ENCODE measurements around the gene SPOP. TPM values are rescaled to one million over a fixed set of nuclear protein-coding genes. Genes with fewer than 3 reads are reported as not detected.

SPOP gene
- total RNA-seq, 8 experiments from 2014 or later: 39.4 to 61.7 (median 45.4) TPM

GRCh38 chr17:49567871-49568694 lies 109.8 kb downstream of the SPOP start:
- peak; percentile 65 to 79 (median 72) for ATAC-seq (replicated peaks in 6 of 8)
- in situ Hi-C loops (cut with MboI; ENCODE audit: low pct_unique_long_range_greater_than_20kb in 2 of 9, low sequenced_read_pairs in 9 of 9, unreplicated experiment in 9 of 9): loop anchor here in 8 of 9 experiments (10.0 to 25.0 kb wide), 7 partner anchors 127 to 444 kb away; partner anchors contain the start of genes DLX3 (in 4 of the 8), PHB1 (in 3 of the 8) and TAC4 (in 1 of the 8)
- WGBS, 10 experiments: 4 to 100% (median 43%) methylated on average over 1 to 16 of the region's 42 CpGs; no CpG with 5 or more reads in 3 of the 10 experiments
- H3K4me1 ChIP-seq (replicated peaks in 1 of 2): no peaks in the 10 kb centered on the region
- peak overlapping the region in 1 of 5 donors; percentile 14 for H3K4me3 ChIP-seq
- H3K27ac ChIP-seq: no peak overlapping the region

GRCh38 chr17:49567104-49567521 lies 110.8 kb downstream of the SPOP start:
- in situ Hi-C loops (cut with MboI; ENCODE audit: low pct_unique_long_range_greater_than_20kb in 2 of 9, low sequenced_read_pairs in 9 of 9, unreplicated experiment in 9 of 9): loop anchor here in 8 of 9 experiments (10.0 to 25.0 kb wide), 7 partner anchors 128 to 445 kb away; partner anchors contain the start of genes DLX3 (in 4 of the 8), PHB1 (in 3 of the 8) and TAC4 (in 1 of the 8)
- H3K27ac ChIP-seq: no peak overlapping the region
- H3K4me1 ChIP-seq (replicated peaks in 1 of 2): no peaks in the 10 kb centered on the region
- 43 to 70% (median 56%) methylated on average over 2 to 7 of the region's 9 CpGs; no CpG with 5 or more reads in 6 of the 10 experiments for WGBS, 10 experiments
- H3K4me3 ChIP-seq: no peak overlapping the region
- no peak for ATAC-seq (replicated peaks in 6 of 8)

GRCh38 chr17:49566668-49567071 lies 111.2 kb downstream of the SPOP start:
- Histone ChIP-seq H3K27ac (no peak overlapping the region), H3K4me3 (no peak overlapping the region), H3K4me1 (replicated peaks in 1 of 2) (no peaks in the 10 kb centered on the region)
- ATAC-seq (replicated peaks in 6 of 8): no peak
- in situ Hi-C loops (cut with MboI; ENCODE audit: low pct_unique_long_range_greater_than_20kb in 2 of 9, low sequenced_read_pairs in 9 of 9, unreplicated experiment in 9 of 9): loop anchor here in 8 of 9 experiments (10.0 to 25.0 kb wide), 7 partner anchors 128 to 446 kb away; partner anchors contain the start of genes DLX3 (in 4 of the 8), PHB1 (in 3 of the 8) and TAC4 (in 1 of the 8)
- 0 to 100% (median 66%) methylated on average over 1 to 5 of the region's 5 CpGs; no CpG with 5 or more reads in 2 of the 10 experiments for WGBS, 10 experiments

GRCh38 chr17:49565948-49566491 lies 111.9 kb downstream of the SPOP start:
- H3K4me1 ChIP-seq (replicated peaks in 1 of 2): no peaks in the 10 kb centered on the region
- H3K27ac ChIP-seq: no peak overlapping the region
- in situ Hi-C loops (cut with MboI; ENCODE audit: low pct_unique_long_range_greater_than_20kb in 2 of 9, low sequenced_read_pairs in 9 of 9, unreplicated experiment in 9 of 9): loop anchor here in 8 of 9 experiments (10.0 to 25.0 kb wide), 7 partner anchors 129 to 446 kb away; partner anchors contain the start of genes DLX3 (in 4 of the 8), PHB1 (in 3 of the 8) and TAC4 (in 1 of the 8)
- WGBS, 10 experiments: 0 to 65% (median 44%) methylated on average over 3 to 11 of the region's 14 CpGs
- no peak overlapping the region for H3K4me3 ChIP-seq
- ATAC-seq (replicated peaks in 6 of 8): no peak

GRCh38 chr17:49564638-49565037 lies 113.3 kb downstream of the SPOP start:
- H3K27ac ChIP-seq: no peak overlapping the region
- ATAC-seq (replicated peaks in 6 of 8): no peak
- H3K4me3 ChIP-seq: no peak overlapping the region
- no peaks in the 10 kb centered on the region for H3K4me1 ChIP-seq (replicated peaks in 1 of 2)
- 50 to 100% (median 79%) methylated on average over 1 to 4 of the region's 4 CpGs; no CpG with 5 or more reads in 1 of the 10 experiments for WGBS, 10 experiments
- in situ Hi-C loops (cut with MboI; ENCODE audit: low pct_unique_long_range_greater_than_20kb in 2 of 9, low sequenced_read_pairs in 9 of 9, unreplicated experiment in 9 of 9): loop anchor here in 8 of 9 experiments (10.0 to 25.0 kb wide), 7 partner anchors 127 to 448 kb away; partner anchors contain the start of genes DLX3 (in 4 of the 8), PHB1 (in 3 of the 8) and TAC4 (in 1 of the 8)

GRCh38 chr17:49557312-49558024 lies 120.4 kb downstream of the SPOP start:
- H3K4me1 ChIP-seq (replicated peaks in 1 of 2): peaks cover 3% of the 10 kb centered on the region in 2 donors
- peak in 2 of 8 experiments; percentile 26 to 62 for ATAC-seq (replicated peaks in 6 of 8)
- H3K4me3 ChIP-seq: no peak overlapping the region
- H3K27ac ChIP-seq: no peak overlapping the region
- in situ Hi-C loops (cut with MboI; ENCODE audit: low pct_unique_long_range_greater_than_20kb in 2 of 9, low sequenced_read_pairs in 9 of 9, unreplicated experiment in 9 of 9): loop anchor here (10.0 to 25.0 kb wide), 9 partner anchors 63 to 455 kb away; partner anchors contain the start of genes DLX3 (in 4 of the 9), PHB1 (in 4 of the 9), NGFR (in 1 of the 9) and TAC4 (in 1 of the 9)
- 0 to 59% (median 9%) methylated on average over 1 to 8 of the region's 9 CpGs; no CpG with 5 or more reads in 1 of the 10 experiments for WGBS, 10 experiments

- Histone ChIP-seq H3K27ac (no peak overlapping the region), H3K4me3 (no peak overlapping the region), H3K4me1 (replicated peaks in 1 of 2) (peaks cover 3% of the 10 kb centered on the region in 2 donors)
- ATAC-seq (replicated peaks in 6 of 8): peak; percentile 83 to 98 (median 93)
- WGBS, 10 experiments: 20 to 100% (median 33%) methylated on average over 1 to 3 of the region's 30 CpGs; no CpG with 5 or more reads in 7 of the 10 experiments
- in situ Hi-C loops (cut with MboI; ENCODE audit: low pct_unique_long_range_greater_than_20kb in 2 of 9, low sequenced_read_pairs in 9 of 9, unreplicated experiment in 9 of 9): loop anchor here (10.0 to 25.0 kb wide), 9 partner anchors 62 to 456 kb away; partner anchors contain the start of genes DLX3 (in 4 of the 9), PHB1 (in 4 of the 9), NGFR (in 1 of the 9) and TAC4 (in 1 of the 9)
Measured at GRCh38 chr17:49556223-49556943, 121.5 kb downstream of the SPOP start.

- peak in 2 of 8 experiments; percentile 57 to 60 for ATAC-seq (replicated peaks in 6 of 8)
- H3K27ac ChIP-seq: no peak overlapping the region
- in situ Hi-C loops (cut with MboI; ENCODE audit: low pct_unique_long_range_greater_than_20kb in 2 of 9, low sequenced_read_pairs in 9 of 9, unreplicated experiment in 9 of 9): loop anchor here (10.0 to 25.0 kb wide), 9 partner anchors 61 to 457 kb away; partner anchors contain the start of genes DLX3 (in 4 of the 9), PHB1 (in 4 of the 9), NGFR (in 1 of the 9) and TAC4 (in 1 of the 9)
- no peak overlapping the region for H3K4me3 ChIP-seq
- WGBS, 10 experiments: 20 to 100% (median 62%) methylated on average over 1 to 4 of the region's 19 CpGs; no CpG with 5 or more reads in 7 of the 10 experiments
- peaks cover 3% of the 10 kb centered on the region in 2 donors for H3K4me1 ChIP-seq (replicated peaks in 1 of 2)
Measured at GRCh38 chr17:49555495-49556222, 122.2 kb downstream of the SPOP start.

- Histone ChIP-seq H3K4me3 (no peak overlapping the region), H3K27ac (no peak overlapping the region), H3K4me1 (replicated peaks in 1 of 2) (peaks cover 3% of the 10 kb centered on the region in 2 donors)
- no peak for ATAC-seq (replicated peaks in 6 of 8)
- 92 to 100% (median 100%) methylated on average over 1 to 5 of the region's 14 CpGs; no CpG with 5 or more reads in 6 of the 10 experiments for WGBS, 10 experiments
- in situ Hi-C loops (cut with MboI; ENCODE audit: low pct_unique_long_range_greater_than_20kb in 2 of 9, low sequenced_read_pairs in 9 of 9, unreplicated experiment in 9 of 9): loop anchor here (5.0 to 25.0 kb wide), 10 partner anchors 60 to 457 kb away; partner anchors contain the start of genes DLX3 (in 4 of the 9), PHB1 (in 4 of the 9), NGFR (in 1 of the 9) and TAC4 (in 1 of the 9)
Measured at GRCh38 chr17:49554694-49555494, 123.0 kb downstream of the SPOP start.

- H3K4me1 ChIP-seq (replicated peaks in 1 of 2): peaks cover 3% of the 10 kb centered on the region in 2 donors
- no peak overlapping the region for H3K27ac ChIP-seq
- no peak for ATAC-seq (replicated peaks in 6 of 8)
- in situ Hi-C loops (cut with MboI; ENCODE audit: low pct_unique_long_range_greater_than_20kb in 2 of 9, low sequenced_read_pairs in 9 of 9, unreplicated experiment in 9 of 9): loop anchor here (5.0 to 25.0 kb wide), 10 partner anchors 59 to 458 kb away; partner anchors contain the start of genes DLX3 (in 4 of the 9), PHB1 (in 4 of the 9), NGFR (in 1 of the 9) and TAC4 (in 1 of the 9)
- 60 to 100% (median 80%) methylated on average over 1 to 7 of the region's 8 CpGs; no CpG with 5 or more reads in 2 of the 10 experiments for WGBS, 10 experiments
- H3K4me3 ChIP-seq: no peak overlapping the region
Measured at GRCh38 chr17:49553676-49554335, 124.1 kb downstream of the SPOP start.
